Activated CD4-positive, alpha-beta T cell treated with anti-CD3 and anti-CD28 coated beads, Interleukin-2, amount 50 U/mL, for 16 hours (primary cell): ENCODE measurements around the gene CCDC170.
A peak's percentile ranks its signal among the peaks of the same experiment; 100 is the strongest.
"Not testable (repeated sequence)": the region's sequence is repeated elsewhere in the genome, so short reads cannot be mapped to it uniquely, and the experiment has no call there.

Experiments used
- DNase-seq: peaks from one replicate; pipeline ENCODE4 v3.0.0-alpha.2; 2020

CCDC170 gene, protein sequence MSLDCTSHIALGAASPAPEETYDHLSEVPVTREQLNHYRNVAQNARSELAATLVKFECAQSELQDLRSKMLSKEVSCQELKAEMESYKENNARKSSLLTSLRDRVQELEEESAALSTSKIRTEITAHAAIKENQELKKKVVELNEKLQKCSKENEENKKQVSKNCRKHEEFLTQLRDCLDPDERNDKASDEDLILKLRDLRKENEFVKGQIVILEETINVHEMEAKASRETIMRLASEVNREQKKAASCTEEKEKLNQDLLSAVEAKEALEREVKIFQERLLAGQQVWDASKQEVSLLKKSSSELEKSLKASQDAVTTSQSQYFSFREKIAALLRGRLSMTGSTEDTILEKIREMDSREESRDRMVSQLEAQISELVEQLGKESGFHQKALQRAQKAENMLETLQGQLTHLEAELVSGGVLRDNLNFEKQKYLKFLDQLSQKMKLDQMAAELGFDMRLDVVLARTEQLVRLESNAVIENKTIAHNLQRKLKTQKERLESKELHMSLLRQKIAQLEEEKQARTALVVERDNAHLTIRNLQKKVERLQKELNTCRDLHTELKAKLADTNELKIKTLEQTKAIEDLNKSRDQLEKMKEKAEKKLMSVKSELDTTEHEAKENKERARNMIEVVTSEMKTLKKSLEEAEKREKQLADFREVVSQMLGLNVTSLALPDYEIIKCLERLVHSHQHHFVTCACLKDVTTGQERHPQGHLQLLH

DNA sequence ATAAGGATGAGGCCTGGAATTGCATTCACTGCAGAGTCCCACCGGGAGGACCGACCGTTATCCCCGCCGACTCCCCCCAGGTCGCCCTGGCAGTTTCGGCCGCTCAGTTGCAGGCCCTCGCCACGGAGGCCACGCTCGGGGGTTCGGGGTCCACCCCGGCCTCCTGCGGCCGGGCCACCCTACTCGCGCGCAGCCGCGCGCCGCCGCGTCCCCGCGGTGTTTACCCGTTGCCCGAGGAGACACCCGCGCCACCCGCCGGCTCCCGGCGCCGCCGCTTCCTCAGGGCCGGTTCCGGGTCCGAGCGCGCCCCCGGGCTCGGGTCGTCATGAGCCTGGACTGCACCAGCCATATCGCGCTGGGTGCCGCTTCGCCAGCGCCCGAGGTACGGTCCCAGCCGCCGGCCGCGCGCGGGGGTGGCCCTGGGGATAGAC, at the start of gene CCDC170:
Gene CCDC170, plus strand, starts transcription at position 214 of the 431 bp plus-strand sequence. Its CDS starts 112 bp downstream, at position 326.
- peak; percentile 30 for DNase-seq

DNA sequence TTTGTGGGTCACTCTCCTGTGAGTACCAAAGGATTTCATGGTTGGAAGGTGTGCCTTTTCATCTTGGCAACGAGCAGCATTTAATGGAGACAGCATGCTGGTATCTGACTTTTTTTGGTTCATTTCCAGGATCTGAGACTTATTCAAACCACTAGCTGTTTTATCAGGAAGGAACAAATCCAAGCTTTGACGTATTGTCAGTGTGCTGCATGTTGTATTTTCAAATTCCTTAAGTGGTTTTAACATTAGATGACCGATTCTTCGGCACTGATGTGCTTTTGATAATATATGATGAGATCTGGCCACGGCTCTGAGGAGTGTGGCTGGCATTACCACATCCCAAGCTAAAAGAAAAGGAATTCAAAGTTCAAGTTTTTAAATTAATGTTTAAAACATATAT, 48.3 kb upstream of the CCDC170 start:
- no peak for DNase-seq

DNA sequence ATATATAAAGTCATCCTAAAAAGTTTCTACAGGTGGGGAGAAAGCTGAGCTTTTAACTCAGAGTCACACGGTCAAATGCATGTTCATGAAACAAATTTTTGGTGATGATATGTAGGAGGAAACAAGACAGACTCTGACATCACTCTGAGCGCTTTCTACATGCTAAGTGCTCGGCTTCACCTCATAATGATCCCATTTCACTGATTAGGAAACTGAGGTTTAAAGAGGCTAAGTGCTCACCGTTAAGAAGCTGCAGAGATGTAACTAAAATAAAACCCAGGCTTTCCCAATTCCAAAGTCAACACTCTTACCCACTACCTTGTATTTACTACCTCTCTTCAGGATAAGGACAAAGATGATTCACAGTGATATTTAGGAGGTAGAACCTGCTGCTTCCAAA, 46.6 kb upstream of the CCDC170 start:
- no peak for DNase-seq

DNA sequence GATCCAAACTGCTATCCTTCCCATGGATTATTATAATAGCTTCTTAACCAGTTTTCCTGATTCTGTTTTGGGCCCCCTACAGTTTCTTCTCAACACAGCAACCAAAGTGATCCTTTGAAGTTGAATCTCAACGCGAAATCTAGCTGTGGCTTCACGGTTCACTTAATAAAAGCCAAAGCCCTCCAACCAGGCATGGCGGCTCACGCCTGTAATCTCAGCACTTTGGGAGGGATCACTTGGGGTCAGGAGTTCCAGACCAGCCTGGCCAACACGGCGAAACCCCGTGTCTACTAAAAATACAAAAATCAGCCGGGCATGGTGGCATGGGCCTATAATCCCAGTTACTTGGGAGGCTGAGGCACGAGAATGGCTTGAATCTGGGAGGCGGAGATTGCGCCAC, 45.2 kb upstream of the CCDC170 start:
- DNase-seq = no peak

DNA sequence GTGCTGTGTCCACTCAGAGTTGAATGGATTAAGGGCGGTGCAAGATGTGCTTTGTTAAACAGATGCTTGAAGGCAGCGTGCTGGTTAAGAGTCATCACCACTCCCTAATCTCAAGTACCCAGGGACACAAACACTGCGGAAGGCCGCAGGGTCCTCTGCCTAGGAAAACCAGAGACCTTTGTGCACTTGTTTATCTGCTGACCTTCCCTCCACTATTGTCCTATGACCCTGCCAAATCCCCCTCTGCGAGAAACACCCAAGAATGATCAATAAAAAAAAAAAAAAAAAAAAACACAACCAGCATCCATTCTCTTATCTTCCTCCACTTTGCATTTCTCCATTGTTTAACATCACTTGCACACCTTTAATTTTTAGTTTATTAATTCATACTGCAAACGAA, 42.9 kb upstream of the CCDC170 start:
- DNase-seq = not testable (repeated sequence)

DNA sequence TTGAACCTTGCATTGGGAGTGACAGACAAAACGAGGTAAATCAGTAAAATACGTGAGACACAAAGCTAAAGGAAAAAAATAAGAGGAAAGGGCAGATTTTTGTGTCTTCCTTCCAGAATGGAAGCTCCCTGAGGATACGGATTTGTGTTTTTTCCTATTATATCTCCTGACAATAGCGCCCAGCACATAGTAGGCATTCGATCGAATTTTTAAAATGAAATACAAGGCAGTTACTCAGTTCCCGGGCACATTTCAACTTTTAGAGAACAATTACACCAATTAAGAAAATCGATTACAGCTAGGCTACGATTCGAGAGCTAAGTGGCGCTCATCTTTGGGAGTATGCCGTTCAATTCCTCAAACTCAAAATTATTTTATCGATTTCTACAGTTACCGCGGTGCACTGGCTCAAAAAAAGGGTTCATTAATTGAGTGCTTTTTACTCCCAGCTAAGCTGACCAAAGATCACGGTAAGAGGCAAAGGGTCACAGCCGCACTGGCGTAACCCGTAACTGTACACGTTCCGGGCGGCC, 42.3 kb upstream of the CCDC170 start:
- DNase-seq = no peak

DNA sequence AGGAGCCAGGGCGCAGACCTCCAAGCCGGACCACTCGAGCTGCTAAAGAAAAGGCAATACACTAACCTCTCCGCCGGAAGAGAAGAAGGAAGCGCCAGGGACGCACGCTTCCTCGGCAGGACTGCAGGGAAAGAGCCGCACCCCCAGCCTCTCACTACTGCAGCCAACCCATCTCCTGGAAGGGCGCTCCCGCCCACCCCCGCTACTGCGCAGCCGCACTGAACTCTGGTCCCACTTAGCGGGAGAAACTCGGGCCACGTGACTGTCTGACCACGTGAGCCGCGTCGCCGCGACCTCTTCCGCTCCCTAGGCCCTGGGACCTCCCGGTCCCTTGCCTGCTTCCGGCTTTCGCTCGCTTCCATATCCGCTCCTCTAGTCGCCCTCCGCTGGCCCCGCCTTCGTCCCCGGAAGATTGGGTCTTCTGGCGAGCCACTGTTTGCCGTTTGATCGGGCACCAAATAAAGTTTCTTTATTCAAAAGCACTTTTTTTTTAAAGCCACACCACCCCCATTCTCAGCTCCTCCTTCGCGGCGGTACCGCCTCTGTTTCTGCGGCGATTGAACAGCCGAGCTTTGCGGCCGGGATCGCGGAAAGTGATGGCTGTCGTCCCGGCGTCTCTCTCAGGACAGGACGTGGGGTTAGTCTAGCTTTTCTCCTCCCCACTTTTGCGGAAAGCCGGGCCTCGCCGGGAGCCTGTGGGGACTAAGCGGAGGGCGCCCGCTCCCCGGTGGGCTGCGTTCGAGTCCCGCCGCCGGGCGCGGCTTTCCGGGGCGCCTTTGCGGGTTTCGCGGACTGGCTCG, 41.7 kb upstream of the CCDC170 start, which contains the start of gene RMND1:
Gene RMND1, minus strand, starts transcription at position 177 of the 800 bp plus-strand sequence. CDS start 6,315 bp downstream, outside the sequence.
- DNase-seq = peak; percentile 100

DNA sequence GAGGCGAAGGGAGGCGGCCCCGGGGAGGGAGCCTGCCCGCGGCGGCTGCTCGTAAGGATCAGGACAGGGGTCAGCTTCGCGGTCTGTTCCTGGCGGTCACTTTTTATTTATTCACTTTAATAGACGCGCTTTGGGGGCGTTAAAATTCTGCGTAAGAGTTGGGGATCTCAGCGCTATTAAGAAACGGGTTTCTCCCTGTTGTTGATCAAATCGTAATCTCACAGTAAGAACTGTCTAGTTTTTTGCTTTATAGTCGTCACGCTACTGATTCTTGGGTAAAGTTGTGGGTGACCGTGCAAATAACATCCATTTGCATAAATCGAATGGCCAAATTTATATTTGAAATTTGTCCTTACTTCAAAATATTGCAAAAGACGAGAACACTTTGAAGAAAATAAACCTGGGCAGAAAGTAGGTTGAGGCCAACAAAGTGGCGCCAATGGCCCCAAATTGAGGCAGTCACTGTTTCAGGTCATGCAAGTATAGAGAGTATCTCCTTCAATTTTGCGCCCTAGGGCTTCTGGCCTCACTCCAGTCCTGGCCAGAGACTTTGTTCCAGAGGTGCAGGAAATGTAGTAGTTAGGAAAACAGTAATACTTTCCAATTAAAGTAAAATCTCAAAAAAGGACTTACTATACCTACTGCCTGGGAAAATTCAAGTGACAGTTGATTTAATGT, 40.9 kb upstream of the CCDC170 start:
- DNase-seq = no peak

DNA sequence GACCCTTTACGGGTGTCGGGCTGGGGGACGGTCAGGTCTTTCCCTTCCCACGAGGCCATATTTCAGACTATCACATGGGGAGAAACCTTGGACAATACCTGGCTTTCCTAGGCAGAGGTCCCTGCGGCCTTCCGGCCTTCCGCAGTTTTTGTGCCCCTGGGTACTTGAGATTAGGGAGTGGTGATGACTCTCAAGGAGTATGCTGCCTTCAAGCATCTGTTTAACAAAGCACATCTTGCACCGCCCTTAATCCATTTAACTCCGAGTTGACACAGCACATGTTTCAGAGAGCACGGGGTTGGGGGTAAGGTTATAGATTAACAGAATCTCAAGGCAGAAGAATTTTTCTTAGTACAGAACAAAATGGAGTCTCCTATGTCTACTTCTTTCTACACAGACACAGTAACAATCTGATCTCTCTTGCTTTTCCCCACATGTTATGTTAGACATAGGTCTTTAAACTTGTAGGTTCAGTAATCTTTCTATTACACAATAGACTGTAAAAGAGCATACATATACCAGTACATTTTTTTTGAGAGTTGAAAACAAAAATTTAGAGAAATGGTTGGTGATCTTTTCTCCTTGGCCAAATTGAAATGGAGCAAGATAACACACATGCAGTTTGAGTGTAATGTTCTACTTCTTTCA, 37.9 kb upstream of the CCDC170 start:
- DNase-seq = not testable (repeated sequence)

DNA sequence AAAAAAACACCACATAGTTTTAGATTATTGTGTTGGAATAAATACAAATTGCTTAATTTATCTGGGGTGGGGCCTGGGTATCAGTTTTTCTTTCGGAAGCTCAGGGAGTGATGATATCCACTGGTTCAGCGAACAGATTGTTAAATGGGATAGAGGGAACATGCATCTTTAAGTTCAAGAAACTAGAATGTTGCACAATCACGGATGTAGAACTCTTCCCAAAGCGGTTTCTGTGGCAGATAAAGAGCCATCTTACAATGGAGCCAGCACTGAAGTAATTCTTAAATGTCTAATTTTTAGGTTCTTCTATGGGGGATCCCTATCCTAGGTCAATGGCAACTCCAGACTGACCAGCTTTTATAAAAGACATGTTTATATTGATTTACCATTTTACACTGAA, 32.1 kb upstream of the CCDC170 start:
- DNase-seq = no peak

DNA sequence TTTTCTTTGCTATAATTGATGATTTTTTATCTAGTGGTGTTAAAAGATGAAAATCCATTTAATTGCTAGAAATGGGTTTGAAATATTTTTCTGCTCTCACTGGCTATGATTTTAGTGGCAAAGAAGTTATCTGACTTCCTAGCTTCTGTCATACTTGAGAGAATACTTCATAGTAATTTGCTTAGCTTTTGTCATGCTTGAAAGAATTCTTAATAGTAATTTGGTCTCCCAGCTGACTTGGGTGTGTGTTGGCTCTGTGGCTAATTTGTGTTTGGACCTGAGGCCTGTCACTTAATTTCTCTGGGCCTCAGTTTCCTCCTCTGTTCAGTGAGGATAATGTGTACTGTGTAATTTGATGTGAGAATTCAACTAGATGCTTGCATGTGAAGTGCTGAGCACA, 29.1 kb upstream of the CCDC170 start:
- no peak for DNase-seq

DNA sequence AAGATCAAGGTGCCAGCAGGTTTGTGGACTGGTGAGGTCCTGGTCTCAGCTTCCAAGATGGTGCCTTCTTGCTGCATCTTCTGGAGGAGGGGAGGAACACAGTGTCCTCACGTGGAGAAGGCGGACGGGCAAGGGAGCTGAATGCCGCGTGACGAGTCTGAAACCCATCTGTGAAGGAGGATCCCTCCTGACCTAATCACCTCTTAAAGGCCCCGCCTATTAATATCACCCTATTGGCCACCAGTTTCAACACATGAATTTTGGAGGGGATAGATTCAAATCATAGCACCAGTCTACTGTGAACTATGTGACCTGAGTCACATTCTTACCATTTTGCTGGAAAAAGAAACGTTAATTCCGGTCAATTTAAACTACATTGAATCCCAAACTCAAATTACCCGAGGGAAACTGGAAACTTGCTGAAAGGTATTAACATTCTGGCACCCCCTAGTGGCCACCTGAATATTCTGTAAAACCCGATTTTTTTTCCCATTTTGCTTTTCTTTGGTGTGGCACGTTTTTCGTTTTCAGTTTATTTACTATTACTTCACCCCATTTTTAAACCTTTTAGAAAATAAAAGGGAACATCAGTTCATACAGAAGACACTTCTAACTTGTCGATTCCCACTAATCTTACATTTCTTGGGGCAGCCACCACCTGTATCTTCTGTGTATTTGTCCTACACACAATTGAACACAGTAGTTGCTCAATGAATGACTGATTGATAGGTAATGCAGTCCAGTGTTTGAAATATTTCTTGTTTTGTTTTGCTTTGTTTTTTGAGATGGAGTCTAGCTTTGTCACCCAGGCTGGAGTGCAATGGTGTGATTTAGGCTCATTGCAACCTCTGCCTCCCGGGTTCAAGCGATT, 17.9 kb upstream of the CCDC170 start:
- peak; percentile 32 for DNase-seq

DNA sequence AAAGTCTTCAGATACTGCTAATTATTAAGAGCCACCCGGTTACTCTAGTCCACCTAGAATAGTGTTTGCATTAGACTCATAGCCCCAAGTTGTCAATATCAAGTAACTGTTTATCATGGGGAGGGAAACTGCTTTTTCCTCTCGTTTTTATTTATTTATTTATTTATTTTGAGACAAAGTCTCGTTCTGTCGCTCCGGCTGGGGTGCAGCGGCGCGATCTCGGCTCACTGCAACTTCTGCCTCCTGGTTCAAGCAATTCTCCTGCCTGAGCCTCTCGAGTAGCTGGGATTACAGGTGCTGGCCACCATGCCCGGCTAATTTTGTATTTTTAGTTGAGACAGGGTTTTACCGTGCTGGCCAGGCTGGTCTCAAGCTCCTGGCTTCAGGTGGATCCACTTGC, 16.1 kb upstream of the CCDC170 start:
- DNase-seq = no peak

DNA sequence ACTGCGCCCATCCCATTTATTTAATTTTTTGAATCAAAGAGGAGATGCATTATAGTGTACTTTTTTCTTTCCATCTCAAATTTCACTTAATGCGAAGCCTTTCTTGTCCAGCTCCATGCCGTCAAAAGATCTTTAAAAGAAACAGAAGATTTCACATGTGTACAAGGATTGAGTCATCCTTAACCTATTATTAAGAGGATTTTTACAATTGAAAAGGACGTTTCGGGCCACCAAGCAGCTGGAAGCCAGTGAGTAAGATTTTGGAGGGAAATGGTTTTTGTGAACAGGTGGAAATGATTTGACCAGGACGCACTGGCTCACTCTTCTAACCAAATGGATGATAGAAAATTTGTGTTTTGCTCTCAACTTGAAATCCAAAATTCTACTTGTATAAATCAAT, 15.1 kb upstream of the CCDC170 start:
- DNase-seq = no peak

DNA sequence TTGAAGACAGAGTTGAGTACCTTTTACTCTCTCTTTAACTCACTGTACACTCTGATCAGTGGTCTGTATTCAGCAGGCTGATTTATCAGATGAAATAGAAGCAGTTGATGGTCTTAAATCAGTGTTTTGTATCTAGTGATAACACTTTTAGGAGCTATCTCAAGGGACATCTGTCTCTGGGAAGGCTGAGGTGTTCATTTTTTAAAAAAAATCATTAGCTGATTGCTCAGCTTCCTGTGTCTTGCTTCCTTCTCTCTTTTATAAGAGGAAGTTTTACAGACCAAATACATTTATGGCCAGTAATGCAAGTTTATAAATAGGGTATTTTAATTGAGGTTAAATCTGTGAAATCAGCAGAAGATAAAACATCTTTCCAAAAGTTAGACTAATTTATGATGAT, 12.0 kb upstream of the CCDC170 start:
- DNase-seq = no peak

DNA sequence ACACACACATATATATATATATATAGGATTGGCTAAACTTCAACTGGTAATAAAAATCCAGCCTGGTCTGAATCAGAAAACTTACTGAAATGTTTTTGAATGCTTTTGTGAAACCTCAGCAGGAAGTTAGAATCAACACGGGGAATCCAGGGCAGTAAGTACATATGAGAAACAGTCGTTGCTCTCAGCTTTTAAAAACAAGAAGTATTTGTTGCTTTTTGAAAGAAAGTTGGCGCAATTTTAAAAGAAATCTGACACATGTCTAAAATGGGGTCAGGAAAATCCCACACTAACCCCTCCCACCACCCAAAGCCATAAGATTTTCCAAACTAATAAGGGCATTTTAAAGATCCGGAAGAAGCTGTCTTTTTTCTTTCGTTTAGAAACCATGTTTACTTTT, 11.5 kb upstream of the CCDC170 start:
- DNase-seq = peak; percentile 27

DNA sequence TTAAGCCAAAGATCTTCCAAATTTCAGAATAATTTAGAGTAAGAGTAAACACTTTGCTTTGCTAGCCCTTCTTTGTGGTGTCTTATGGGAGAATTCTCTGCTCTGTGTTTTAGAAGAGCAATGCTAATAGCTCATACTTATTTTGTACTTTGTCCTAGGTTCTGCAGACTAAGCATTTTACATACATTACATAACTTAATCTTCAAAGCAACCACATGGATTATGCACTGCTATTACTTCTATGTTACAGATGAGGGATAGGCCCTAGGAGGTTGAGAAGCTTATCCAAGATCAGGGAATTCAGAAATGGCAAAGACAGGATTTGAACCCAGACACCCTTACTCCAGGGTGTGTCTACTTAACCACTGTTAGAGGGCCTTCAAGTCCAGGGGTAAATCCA, 9.8 kb upstream of the CCDC170 start:
- no peak for DNase-seq

DNA sequence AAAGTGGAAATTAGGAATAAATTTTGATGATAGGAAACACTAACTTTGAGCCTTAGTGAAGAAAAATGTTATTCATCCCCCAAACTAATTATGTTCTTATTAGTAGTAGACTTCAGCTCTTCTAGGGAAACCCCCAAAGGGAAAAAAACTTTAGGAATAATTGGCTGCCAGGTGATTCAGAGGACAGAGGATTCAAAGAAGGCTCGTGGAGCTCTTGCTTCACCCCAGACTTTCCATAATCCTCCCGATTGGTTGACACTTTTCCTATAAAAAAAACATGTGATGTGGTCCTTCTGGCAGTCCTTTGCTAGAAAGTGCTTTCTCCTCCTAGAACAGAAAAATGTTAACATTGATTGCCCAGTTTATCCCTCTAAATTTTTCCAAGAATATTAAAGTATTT, 5.6 kb upstream of the CCDC170 start:
- no peak for DNase-seq

DNA sequence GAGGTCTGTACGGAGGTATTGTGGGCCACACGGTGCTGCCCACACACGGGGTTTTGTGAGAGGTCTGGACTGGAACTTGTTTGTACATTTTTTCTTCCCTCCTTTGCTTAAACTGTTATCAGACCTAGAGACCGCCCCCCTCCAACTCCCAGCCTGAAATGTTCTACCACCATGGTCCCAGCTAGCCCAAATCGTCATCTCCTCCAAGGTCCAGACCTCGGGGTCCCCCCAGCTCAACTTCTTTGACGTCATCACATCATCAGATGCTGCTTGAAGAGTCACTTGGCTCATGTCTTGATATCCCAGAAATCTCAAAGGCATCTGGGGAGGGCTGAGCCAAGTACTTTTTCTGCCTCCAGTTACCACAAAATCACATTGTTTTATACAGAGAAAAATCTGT, 2.8 kb upstream of the CCDC170 start:
- no peak for DNase-seq

DNA sequence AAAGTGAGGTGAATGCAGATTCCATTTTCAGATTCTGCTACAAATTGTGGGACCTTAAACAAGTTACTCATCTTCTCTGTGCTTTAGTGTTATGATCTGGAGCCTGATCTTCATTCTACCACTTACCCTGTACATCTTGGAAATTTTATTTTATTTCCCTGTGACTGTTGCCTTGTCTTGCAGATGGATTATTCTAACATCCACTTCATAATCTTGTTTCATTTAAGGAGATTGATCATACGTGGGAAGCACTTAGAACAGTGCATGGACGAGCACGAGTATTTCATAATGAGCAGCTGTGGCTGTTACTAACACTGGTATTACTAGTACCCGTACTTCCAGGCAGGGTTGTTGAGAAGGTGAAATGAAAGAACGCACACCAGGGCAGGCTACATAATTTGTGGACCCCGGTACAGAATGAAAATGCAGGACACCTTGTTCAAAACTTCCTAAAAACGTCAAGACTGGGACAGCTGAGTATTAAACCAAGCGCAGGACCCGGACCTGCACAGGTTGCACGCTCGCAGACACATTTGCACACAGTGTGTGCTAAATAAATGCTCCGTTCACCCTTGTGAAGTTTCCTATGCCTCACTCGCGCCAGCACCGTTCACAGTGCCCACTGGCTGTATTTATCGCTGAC, 535 bp upstream of the CCDC170 start:
- DNase-seq = no peak
